Thoracic aorta (tissue), 2 donors: Measurements from ENCODE around the gene PFKL. TPM values are rescaled to one million over a fixed set of nuclear protein-coding genes. Genes with fewer than 3 reads are reported as not detected.

Experiments
- ATAC-seq: fragments of 150-250 bp; one replicate; pipeline ENCODE4 v1.8.0; 2017; ENCODE audit warnings: low read depth; ENCODE audit not compliant: insufficient number of reproducible peaks, low FRiP score
- DNase-seq: peaks from one replicate; pipeline ENCODE4 v3.0.0-alpha.2; 2020; ENCODE audit warnings: low spot score
- H3K27ac ChIP-seq, 2 donors: fragments of 200-600 bp; sonication (generic); 1 replicate in 1 of 2; 2 replicates in 1 of 2; pipeline ENCODE4 v1.5.1; 2016; ENCODE audit warnings: mild to moderate bottlenecking in 2 of 2, moderate library complexity in 2 of 2
- H3K27me3 ChIP-seq: fragments of 200-600 bp; sonication (generic); replicated peaks from 2 replicates; pipeline ENCODE4 v1.6.0; 2016; ENCODE audit warnings: mild to moderate bottlenecking; ENCODE audit not compliant: insufficient read depth
- H3K36me3 ChIP-seq: fragments of 200-600 bp; sonication (generic); one replicate; pipeline ENCODE4 v1.5.1; 2016
- H3K4me1 ChIP-seq, 2 donors: fragments of 200-600 bp; sonication (generic); 1 replicate in 1 of 2; 2 replicates in 1 of 2; pipeline versions ENCODE4 v1.5.1 to v1.6.0; 2016; ENCODE audit warnings: low read depth in 2 of 2, mild to moderate bottlenecking in 1 of 2; ENCODE audit not compliant: control insufficient read depth in 1 of 2
- H3K4me3 ChIP-seq: fragments of 200-600 bp; sonication (generic); 2 replicates; pipeline ENCODE4 v1.5.1; 2016; ENCODE audit warnings: mild to moderate bottlenecking
- H3K9me3 ChIP-seq: fragments of 200-600 bp; sonication (generic); 2 replicates; pipeline ENCODE4 v1.5.1; 2016
- total RNA-seq, 2 donors: library from RNA; depleted of rRNA; stranded (reverse); fragments of >200 nt; gene quantifications; one replicate each; pipeline versions ENCODE4 v1.1.0 to v1.2.3, GENCODE V29; 2016
- TF ChIP-seq, protein P1 (sequence below): fragments of 200-600 bp; sonication (generic); IDR thresholded peaks from one replicate; pipeline ENCODE4 v1.5.1; 2019; ENCODE audit warnings: antibody characterized with exemption

PFKL gene
- total RNA-seq, 2 donors from 2014 or later, result 91.0 to 119 TPM

DNA sequence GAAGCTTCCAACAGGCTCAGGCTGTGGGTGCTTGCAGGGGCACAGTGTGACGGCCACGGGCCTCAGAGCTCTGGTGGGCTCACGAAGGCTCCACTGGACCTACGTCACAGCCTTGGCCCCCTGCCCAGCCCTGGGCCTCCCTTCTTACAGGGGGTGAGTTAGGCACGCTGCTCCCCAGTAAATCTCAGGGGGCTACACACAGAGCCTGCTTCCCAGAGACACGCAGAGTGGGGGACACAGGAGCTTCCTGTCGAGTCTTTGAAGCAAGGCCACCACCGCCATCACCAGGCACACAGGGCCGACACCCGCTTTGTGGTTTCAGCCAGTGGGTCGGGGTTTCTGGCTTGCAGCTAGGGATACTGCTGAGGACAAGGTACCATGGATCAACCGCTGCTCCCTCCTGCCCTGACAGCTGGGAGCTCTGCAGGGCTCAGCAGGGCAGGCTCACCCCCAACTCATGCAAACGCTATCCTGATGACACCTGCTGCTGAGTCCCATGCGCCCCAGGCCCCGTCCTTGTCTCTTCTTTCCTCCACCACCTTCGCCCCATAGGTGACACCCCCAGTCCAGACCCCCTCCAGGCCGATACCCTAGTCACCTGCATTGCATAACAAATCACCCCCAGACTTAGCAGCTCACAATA, 44.8 kb downstream of the PFKL start:
- Histone ChIP-seq H3K27me3 (no peaks in the 10 kb centered on the region), H3K36me3 (no peaks in the 10 kb centered on the region), H3K27ac (no peak overlapping the region), H3K4me3 (no peak overlapping the region), H3K4me1 (peaks cover 0 to 6% of the 10 kb centered on the region in 2 donors), H3K9me3 (no peaks in the 10 kb centered on the region)
- TF ChIP-seq, protein P1, sequence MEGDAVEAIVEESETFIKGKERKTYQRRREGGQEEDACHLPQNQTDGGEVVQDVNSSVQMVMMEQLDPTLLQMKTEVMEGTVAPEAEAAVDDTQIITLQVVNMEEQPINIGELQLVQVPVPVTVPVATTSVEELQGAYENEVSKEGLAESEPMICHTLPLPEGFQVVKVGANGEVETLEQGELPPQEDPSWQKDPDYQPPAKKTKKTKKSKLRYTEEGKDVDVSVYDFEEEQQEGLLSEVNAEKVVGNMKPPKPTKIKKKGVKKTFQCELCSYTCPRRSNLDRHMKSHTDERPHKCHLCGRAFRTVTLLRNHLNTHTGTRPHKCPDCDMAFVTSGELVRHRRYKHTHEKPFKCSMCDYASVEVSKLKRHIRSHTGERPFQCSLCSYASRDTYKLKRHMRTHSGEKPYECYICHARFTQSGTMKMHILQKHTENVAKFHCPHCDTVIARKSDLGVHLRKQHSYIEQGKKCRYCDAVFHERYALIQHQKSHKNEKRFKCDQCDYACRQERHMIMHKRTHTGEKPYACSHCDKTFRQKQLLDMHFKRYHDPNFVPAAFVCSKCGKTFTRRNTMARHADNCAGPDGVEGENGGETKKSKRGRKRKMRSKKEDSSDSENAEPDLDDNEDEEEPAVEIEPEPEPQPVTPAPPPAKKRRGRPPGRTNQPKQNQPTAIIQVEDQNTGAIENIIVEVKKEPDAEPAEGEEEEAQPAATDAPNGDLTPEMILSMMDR, result no peak
- DNase-seq (no peak), ATAC-seq (no peak)

- Histone ChIP-seq H3K9me3 (no peaks in the 10 kb centered on the region), H3K4me1 (peaks cover 0 to 4% of the 10 kb centered on the region in 2 donors), H3K4me3 (no peak overlapping the region), H3K27me3 (no peaks in the 10 kb centered on the region), H3K36me3 (no peaks in the 10 kb centered on the region), H3K27ac (no peak overlapping the region)
- DNase-seq (no peak), ATAC-seq (no peak)
- TF ChIP-seq, protein P1, result no peak
Measured at GRCh38 chr21:44345495-44345894, 45.6 kb downstream of the PFKL start.

GRCh38 chr21:44347911-44348451, 48.1 kb downstream of the PFKL start:
- H3K4me3 ChIP-seq, result no peak overlapping the region
- no peaks in the 10 kb centered on the region for H3K9me3 ChIP-seq
- TF ChIP-seq, protein P1, result no peak
- no peaks in the 10 kb centered on the region for H3K36me3 ChIP-seq
- peaks cover 0 to 4% of the 10 kb centered on the region in 2 donors for H3K4me1 ChIP-seq
- DNase-seq, result no peak
- no peak overlapping the region for H3K27ac ChIP-seq
- H3K27me3 ChIP-seq, result no peaks in the 10 kb centered on the region
- no peak for ATAC-seq

GRCh38 chr21:44348861-44349260, 49.0 kb downstream of the PFKL start:
- no peaks in the 10 kb centered on the region for H3K27me3 ChIP-seq
- ATAC-seq (no peak), DNase-seq (no peak)
- no peaks in the 10 kb centered on the region for H3K9me3 ChIP-seq
- no peak overlapping the region for H3K4me3 ChIP-seq
- no peak overlapping the region for H3K27ac ChIP-seq
- H3K4me1 ChIP-seq, result peaks cover 0 to 4% of the 10 kb centered on the region in 2 donors
- no peaks in the 10 kb centered on the region for H3K36me3 ChIP-seq
- TF ChIP-seq, protein P1, result no peak

- H3K27ac ChIP-seq, result no peak overlapping the region
- no peaks in the 10 kb centered on the region for H3K36me3 ChIP-seq
- ATAC-seq (no peak), DNase-seq (no peak)
- TF ChIP-seq, protein P1, result no peak
- H3K9me3 ChIP-seq, result no peaks in the 10 kb centered on the region
- H3K4me1 ChIP-seq, result peaks cover 0 to 4% of the 10 kb centered on the region in 2 donors
- no peaks in the 10 kb centered on the region for H3K27me3 ChIP-seq
- no peak overlapping the region for H3K4me3 ChIP-seq
Measured at GRCh38 chr21:44349416-44349846, 49.6 kb downstream of the PFKL start.
